HG03342 (cell line): Measurements from ENCODE around the gene CLN3.
"Not testable (repeated sequence)": the region's sequence is repeated elsewhere in the genome, so short reads cannot be mapped to it uniquely, and the experiment has no call there.

Experiments used
- ATAC-seq: cut with Tn5 transposase; IDR thresholded peaks from one replicate; pipeline ENCODE4 v1.9.1; 2021; ENCODE audit warnings: mild to moderate bottlenecking, moderate library complexity; ENCODE audit not compliant: unreplicated experiment

CLN3 gene

GRCh38 chr16:28491970-28492474, at the start of gene CLN3:
Gene CLN3, minus strand, starts transcription at chr16:28492074. Its CDS starts 315 bp downstream, at chr16:28491759.
- peak; percentile 68 for ATAC-seq

GRCh38 chr16:28540346-28540745, 48.5 kb upstream of the CLN3 start:
- ATAC-seq = no peak

- no peak for ATAC-seq
Measured at GRCh38 chr16:28538733-28539596, 47.1 kb upstream of the CLN3 start, which contains the start of gene NUPR1. Gene NUPR1, minus strand, starts transcription at chr16:28538974. Its CDS starts 67 bp downstream, at chr16:28538907.

- ATAC-seq = no peak
Measured at GRCh38 chr16:28537964-28538732, 46.3 kb upstream of the CLN3 start.

- ATAC-seq = no peak
Measured at GRCh38 chr16:28537076-28537475, 45.2 kb upstream of the CLN3 start.

GRCh38 chr16:28534542-28535373, 42.9 kb upstream of the CLN3 start:
- no peak for ATAC-seq

- ATAC-seq = no peak
Measured at GRCh38 chr16:28532940-28533647, 41.2 kb upstream of the CLN3 start.

GRCh38 chr16:28531777-28532744, 40.2 kb upstream of the CLN3 start:
- ATAC-seq = no peak

GRCh38 chr16:28529124-28529523, 37.2 kb upstream of the CLN3 start:
- ATAC-seq = no peak

- ATAC-seq = no peak
Measured at GRCh38 chr16:28528463-28528867, 36.6 kb upstream of the CLN3 start.

GRCh38 chr16:28527985-28528384, 36.1 kb upstream of the CLN3 start:
- ATAC-seq = no peak

GRCh38 chr16:28527100-28527785, 35.4 kb upstream of the CLN3 start:
- ATAC-seq = not testable (repeated sequence)

- no peak for ATAC-seq
Measured at GRCh38 chr16:28526201-28527099, 34.6 kb upstream of the CLN3 start.

GRCh38 chr16:28524681-28525171, 32.9 kb upstream of the CLN3 start:
- no peak for ATAC-seq

- no peak for ATAC-seq
Measured at GRCh38 chr16:28522792-28523191, 30.9 kb upstream of the CLN3 start.

GRCh38 chr16:28521436-28521835, 29.6 kb upstream of the CLN3 start:
- ATAC-seq = no peak

GRCh38 chr16:28520672-28521071, 28.8 kb upstream of the CLN3 start:
- ATAC-seq = no peak
